GM03348 (cell line): ENCODE results near the gene USP17L5.
"Not testable (repeated sequence)": the region's sequence is repeated elsewhere in the genome, so short reads cannot be mapped to it uniquely, and the experiment has no call there.

ENCODE experiments used
- DNase-seq: peaks from one replicate; pipeline ENCODE4 v3.0.0; 2012; ENCODE audit warnings: low spot score

The USP17L5 gene

GRCh38 chr4:9339103-9339502 lies at the start of gene USP17L5:
Gene USP17L5, plus strand, starts transcription at chr4:9339403. Its CDS starts 0 bp downstream, at chr4:9339403.
- not testable (repeated sequence) for DNase-seq

GRCh38 chr4:9324191-9324590 lies 15.0 kb upstream of the USP17L5 start:
- not testable (repeated sequence) for DNase-seq

DNA sequence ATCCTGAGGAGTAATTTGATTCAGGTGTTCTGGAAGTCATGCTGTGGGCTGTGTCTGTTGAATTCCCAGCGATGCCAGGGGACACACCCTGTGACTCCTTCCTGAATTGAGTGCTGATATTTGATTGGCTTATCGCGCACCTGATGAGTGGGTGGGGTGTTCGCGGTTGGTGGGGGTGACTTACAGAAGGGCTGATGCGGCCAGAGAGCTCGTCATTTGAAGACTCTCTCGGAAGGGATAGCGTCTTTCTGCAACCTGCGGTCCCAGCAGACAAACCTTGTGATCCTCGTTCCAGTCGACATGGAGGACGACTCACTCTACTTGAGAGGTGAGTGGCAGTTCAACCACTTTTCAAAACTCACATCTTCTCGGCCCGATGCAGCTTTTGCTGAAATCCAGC lies 14.3 kb upstream of the USP17L5 start, which contains the start of gene USP17L24:
TSS of gene USP17L24 (plus strand) at position 301 of the 400 bp plus-strand sequence. CDS start at position 301, 0 bp downstream.
- not testable (repeated sequence) for DNase-seq

- DNase-seq, result not testable (repeated sequence)
Observed at GRCh38 chr4:9329611-9330010, 9.6 kb upstream of the USP17L5 start, which contains the start of gene USP17L25. Gene USP17L25, plus strand, starts transcription at chr4:9329911. Its CDS starts 0 bp downstream, at chr4:9329911.

DNA sequence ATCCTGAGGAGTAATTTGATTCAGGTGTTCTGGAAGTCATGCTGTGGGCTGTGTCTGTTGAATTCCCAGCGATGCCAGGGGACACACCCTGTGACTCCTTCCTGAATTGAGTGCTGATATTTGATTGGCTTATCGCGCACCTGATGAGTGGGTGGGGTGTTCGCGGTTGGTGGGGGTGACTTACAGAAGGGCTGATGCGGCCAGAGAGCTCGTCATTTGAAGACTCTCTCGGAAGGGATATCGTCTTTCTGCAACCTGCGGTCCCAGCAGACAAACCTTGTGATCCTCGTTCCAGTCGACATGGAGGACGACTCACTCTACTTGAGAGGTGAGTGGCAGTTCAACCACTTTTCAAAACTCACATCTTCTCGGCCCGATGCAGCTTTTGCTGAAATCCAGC lies 4.8 kb upstream of the USP17L5 start, which contains the start of gene USP17L26:
TSS of gene USP17L26 (plus strand) at position 301 of the 400 bp plus-strand sequence. CDS start at position 301, 0 bp downstream.
- DNase-seq, result not testable (repeated sequence)

DNA sequence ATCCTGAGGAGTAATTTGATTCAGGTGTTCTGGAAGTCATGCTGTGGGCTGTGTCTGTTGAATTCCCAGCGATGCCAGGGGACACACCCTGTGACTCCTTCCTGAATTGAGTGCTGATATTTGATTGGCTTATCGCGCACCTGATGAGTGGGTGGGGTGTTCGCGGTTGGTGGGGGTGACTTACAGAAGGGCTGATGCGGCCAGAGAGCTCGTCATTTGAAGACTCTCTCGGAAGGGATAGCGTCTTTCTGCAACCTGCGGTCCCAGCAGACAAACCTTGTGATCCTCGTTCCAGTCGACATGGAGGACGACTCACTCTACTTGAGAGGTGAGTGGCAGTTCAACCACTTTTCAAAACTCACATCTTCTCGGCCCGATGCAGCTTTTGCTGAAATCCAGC lies 4.6 kb downstream of the USP17L5 start, which contains the start of gene USP17L27:
TSS of gene USP17L27 (plus strand) at position 301 of the 400 bp plus-strand sequence. CDS start at position 301, 0 bp downstream.
- not testable (repeated sequence) for DNase-seq

- DNase-seq, result not testable (repeated sequence)
Observed at GRCh38 chr4:9348593-9348992, 9.4 kb downstream of the USP17L5 start, which contains the start of gene USP17L28. Gene USP17L28, plus strand, starts transcription at chr4:9348893. Its CDS starts 0 bp downstream, at chr4:9348893.

GRCh38 chr4:9350866-9351265 lies 11.7 kb downstream of the USP17L5 start:
- not testable (repeated sequence) for DNase-seq

GRCh38 chr4:9353338-9353737 lies 14.1 kb downstream of the USP17L5 start, which contains the start of gene USP17L29:
Gene USP17L29, plus strand, starts transcription at chr4:9353638. Its CDS starts 0 bp downstream, at chr4:9353638.
- DNase-seq, result not testable (repeated sequence)

GRCh38 chr4:9362829-9363228 lies 23.6 kb downstream of the USP17L5 start, which contains the start of gene USP17L30:
Gene USP17L30, plus strand, starts transcription at chr4:9363129. Its CDS starts 0 bp downstream, at chr4:9363129.
- DNase-seq, result not testable (repeated sequence)

DNA sequence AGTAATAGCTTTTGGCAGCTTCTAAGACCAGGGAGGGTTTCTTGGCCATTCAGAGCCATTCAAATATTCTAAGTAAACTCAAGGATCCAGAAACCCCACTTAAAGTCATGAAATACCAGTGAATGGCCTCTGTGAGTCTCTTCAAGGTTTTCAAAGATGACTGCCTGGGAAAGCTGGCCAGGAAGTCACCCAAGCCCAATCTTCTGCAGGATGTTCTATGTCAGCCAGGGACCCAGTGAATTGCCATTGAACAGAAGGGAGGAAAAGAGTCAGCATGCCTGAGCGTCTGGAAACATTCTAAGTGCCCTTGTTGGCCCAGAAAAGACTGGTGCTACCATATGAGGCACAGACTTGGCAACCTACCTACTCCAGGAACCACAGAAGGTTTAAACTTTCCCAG lies 40.7 kb downstream of the USP17L5 start:
- DNase-seq, result not testable (repeated sequence)

GRCh38 chr4:9381012-9381534 lies 41.9 kb downstream of the USP17L5 start:
- peak; percentile 47 for DNase-seq

DNA sequence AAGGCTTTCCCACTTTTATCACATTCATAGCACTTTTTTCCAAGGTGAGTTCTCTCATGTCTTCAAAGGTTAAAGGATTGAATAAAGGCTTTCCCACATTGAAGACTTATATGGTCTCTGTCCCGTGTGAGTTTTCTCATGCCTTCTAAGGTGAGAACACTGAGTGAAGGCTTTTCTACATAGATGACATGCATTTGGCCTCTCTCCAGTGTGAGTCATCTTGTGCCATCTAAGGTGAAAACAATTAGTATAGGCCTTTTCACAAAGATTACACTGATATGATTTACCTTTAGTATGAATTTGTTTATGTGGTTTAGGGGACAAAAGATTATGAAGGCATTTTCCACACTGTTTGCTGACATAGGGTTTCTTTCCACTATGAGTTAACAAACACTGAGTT lies 44.9 kb downstream of the USP17L5 start:
- no peak for DNase-seq

- DNase-seq, result not testable (repeated sequence)
Observed at GRCh38 chr4:9389001-9389400, 49.8 kb downstream of the USP17L5 start.
